ENCODE results near the gene CRIP1. TPM values are rescaled to one million over a fixed set of nuclear protein-coding genes. Genes with fewer than 3 reads are reported as not detected.

The CRIP1 gene
- total and polyA plus RNA-seq, 2 donors (not counting 1 experiment from before 2014, with no cell fraction given), result 210 to 563 TPM

GRCh38 chr14:105446971-105447370, 39.7 kb upstream of the CRIP1 start:
- 90% methylated on average over 14 of the region's 14 CpGs for WGBS (ENCODE audit: insufficient coverage)
- Mint-ChIP-seq H3K4me3 (no peak overlapping the region), H3K27ac (no peak overlapping the region), H3K9me3 (ENCODE audit: insufficient read depth) (no peaks in the 10 kb centered on the region), H3K4me1 (no peaks in the 10 kb centered on the region), H3K27me3 (no peaks in the 10 kb centered on the region)
- no peak overlapping the region for H3K4me2 ChIP-seq (replicated peaks; ENCODE audit: low read depth, low read length, poor library complexity, severe bottlenecking)
- H2AFZ ChIP-seq (ENCODE audit: insufficient read depth, low read depth, low read length, poor library complexity, severe bottlenecking), result no peak overlapping the region
- no peak overlapping the region for H3K4me3 ChIP-seq (ENCODE audit: control extremely low read depth in 1 of 5, extremely low read depth in 1 of 5, insufficient read depth in 1 of 5, low read depth in 2 of 5, low read length in 4 of 5)
- no peaks in the 10 kb centered on the region for H3K4me1 ChIP-seq (ENCODE audit: control insufficient read depth in 2 of 2, insufficient read depth in 2 of 2, low read length in 2 of 2)
- ChIA-PET POLR2A (no interaction called here), CTCF (interaction anchor here (0.9 to 1.9 kb wide), 2 partner anchors 43 kb away, joined by 3 to 28 read pairs; no protein-coding TSS in a partner anchor)
- H3K9ac ChIP-seq (ENCODE audit: low read length), result no peak overlapping the region
- DNase-seq (no peak), ATAC-seq (ENCODE audit: low read depth) (no peak)
- peaks cover 41% of the 10 kb centered on the region for H4K20me1 ChIP-seq (ENCODE audit: control insufficient read depth, insufficient read depth, low read length, poor library complexity, severe bottlenecking)
- peaks cover 0 to 22% of the 10 kb centered on the region in 2 experiments for H3K36me3 ChIP-seq (replicated peaks in 1 of 2; ENCODE audit: control extremely low read depth in 1 of 2, control insufficient read depth in 1 of 2, extremely low read depth in 1 of 2, insufficient read depth in 2 of 2, low read length in 1 of 2)
- no peaks in the 10 kb centered on the region for H3K27me3 ChIP-seq (replicated peaks in 1 of 4; ENCODE audit: control extremely low read depth in 1 of 4, control insufficient read depth in 3 of 4, insufficient read depth in 4 of 4, low read length in 3 of 4)
- H3K27ac ChIP-seq (ENCODE audit: low read length in 2 of 2), result no peak overlapping the region
- TF ChIP-seq EZH2 (IDR thresholded peaks at IDR 0.05; ENCODE audit: borderline replicate concordance, insufficient read depth, low read depth, low read length, poor library complexity, severe bottlenecking), result no peak
- TF ChIP-seq CTCF (IDR thresholded peaks at IDR 0.05), result no peak
- intact Hi-C loops (cut with micrococcal nuclease), result no loop called here
- no peaks in the 10 kb centered on the region for H3K9me3 ChIP-seq (ENCODE audit: control extremely low read depth in 1 of 3, control insufficient read depth in 2 of 3, insufficient read depth in 1 of 3, low read length in 2 of 3)
- peaks cover 44% of the 10 kb centered on the region for H3K79me2 ChIP-seq (ENCODE audit: control insufficient read depth, insufficient read depth, low read length)
